HG03378 (cell line): ENCODE results near the gene MGAT5.

ENCODE experiments used
- ATAC-seq: cut with Tn5 transposase; IDR thresholded peaks from one replicate; pipeline ENCODE4 v1.9.1; 2021; ENCODE audit warnings: mild to moderate bottlenecking, moderate library complexity; ENCODE audit not compliant: unreplicated experiment

MGAT5 gene

GRCh38 chr2:134299334-134299733 is 45.5 kb downstream of the MGAT5 start:
- no peak for ATAC-seq

GRCh38 chr2:134300585-134300984 is 46.7 kb downstream of the MGAT5 start:
- ATAC-seq, result no peak

DNA sequence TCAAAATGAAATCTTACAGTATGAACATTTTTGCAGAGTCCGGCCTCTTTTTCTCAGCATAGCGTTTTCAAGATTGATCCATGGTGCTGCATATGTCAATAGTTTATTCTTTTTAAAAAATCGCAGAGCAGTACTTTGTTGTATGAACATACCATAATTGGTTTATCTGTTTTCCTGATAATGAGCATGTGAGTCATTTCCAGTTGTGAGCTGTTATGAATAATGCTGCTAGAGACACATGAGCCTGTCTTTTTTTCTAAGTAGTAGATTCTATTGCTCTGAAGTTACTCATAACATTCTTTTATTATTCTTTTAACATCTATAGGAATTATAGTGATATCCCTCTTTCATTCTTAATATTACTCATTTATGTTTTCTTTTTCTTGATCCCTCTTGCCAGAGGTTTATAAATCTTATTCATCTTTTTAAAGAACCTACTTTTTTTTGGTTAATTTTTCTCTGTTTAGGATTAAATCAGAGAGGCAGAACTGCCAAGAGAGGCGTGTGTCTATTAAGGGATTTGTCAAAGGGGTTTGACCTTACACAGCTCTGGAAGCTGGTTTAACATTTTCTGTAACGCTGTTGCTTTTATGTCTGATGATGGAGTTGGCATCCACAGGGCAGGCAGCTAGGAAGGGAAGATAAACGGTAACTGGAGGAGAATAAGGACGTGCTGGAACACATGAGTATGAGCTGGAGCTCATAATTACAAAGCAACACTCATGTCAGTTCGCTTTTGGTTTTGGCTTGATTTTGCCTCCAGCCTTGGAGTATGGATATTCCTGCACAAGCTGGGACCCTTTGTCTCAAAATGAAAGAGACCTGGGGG is 47.4 kb downstream of the MGAT5 start:
- no peak for ATAC-seq

- ATAC-seq, result no peak
These were observed 48.0 kb downstream of the MGAT5 start for GRCh38 chr2:134301928-134302260.

GRCh38 chr2:134304394-134305108 is 50.7 kb downstream of the MGAT5 start:
- ATAC-seq, result no peak

GRCh38 chr2:134305109-134305491 is 51.2 kb downstream of the MGAT5 start:
- ATAC-seq, result no peak

GRCh38 chr2:134306521-134306920 is 52.6 kb downstream of the MGAT5 start:
- ATAC-seq, result no peak

- ATAC-seq, result no peak
These were observed 53.5 kb downstream of the MGAT5 start for GRCh38 chr2:134307334-134307733.

DNA sequence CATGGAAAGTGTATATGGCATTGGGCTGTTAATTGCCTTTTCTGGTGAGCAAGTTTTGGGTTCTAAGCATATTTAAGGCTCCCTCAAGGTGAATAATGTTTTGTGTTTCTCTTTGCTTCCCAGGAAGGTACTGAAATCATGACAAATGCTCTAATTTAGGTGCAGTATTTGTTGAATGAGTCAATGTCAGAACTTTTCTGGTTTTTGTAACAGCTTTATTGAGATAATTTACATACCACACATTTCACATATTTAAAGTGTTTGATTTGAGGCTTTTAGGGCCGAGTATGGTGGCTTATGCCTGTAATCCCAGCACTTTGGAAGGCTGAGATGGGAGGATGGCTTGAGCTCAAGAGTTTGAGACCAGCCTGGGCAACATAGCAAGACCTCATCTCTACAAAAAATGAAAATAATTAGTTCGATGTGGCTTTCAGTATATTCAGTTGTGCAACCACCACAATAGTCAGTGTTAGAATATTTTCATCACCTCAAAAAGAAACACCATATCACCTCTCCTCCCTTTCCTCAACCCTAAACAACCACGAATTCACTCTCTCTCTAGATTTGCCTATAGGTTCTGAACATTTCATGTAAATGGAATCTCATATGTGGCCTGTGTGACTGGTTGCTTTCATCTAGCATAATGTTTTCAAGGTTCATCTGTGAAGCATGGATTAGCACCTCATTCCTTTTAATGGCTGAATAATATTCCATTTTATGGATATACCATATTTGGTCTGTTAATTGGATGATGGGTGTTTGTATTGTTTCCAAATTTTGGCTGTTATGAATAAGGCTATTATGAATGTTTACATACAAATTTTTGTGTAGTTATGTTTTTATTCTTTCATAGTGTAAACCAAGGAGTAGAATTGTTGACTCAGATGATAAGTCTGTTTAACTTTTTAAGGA is 54.9 kb downstream of the MGAT5 start:
- no peak for ATAC-seq

GRCh38 chr2:134310107-134311079 is 56.5 kb downstream of the MGAT5 start:
- no peak for ATAC-seq

GRCh38 chr2:134312482-134312881 is 58.6 kb downstream of the MGAT5 start:
- no peak for ATAC-seq

GRCh38 chr2:134314202-134314601 is 60.3 kb downstream of the MGAT5 start:
- no peak for ATAC-seq

GRCh38 chr2:134314681-134315368 is 61.0 kb downstream of the MGAT5 start:
- ATAC-seq, result no peak

GRCh38 chr2:134315471-134315870 is 61.6 kb downstream of the MGAT5 start:
- no peak for ATAC-seq

- ATAC-seq, result no peak
These were observed 65.9 kb downstream of the MGAT5 start for GRCh38 chr2:134319596-134320254.

GRCh38 chr2:134320930-134321329 is 67.1 kb downstream of the MGAT5 start:
- no peak for ATAC-seq

- no peak for ATAC-seq
These were observed 69.9 kb downstream of the MGAT5 start for GRCh38 chr2:134323777-134324176.

- no peak for ATAC-seq
These were observed 70.6 kb downstream of the MGAT5 start for GRCh38 chr2:134324430-134324829.

- ATAC-seq, result peak; percentile 81
These were observed 71.1 kb downstream of the MGAT5 start for GRCh38 chr2:134324947-134325346.
